Gastrocnemius medialis (tissue), 4 donors: ENCODE data around the gene ITPK1. TPM values are rescaled to one million over a fixed set of nuclear protein-coding genes. Genes with fewer than 3 reads are reported as not detected.

ENCODE experiments used
- ATAC-seq, 2 donors: fragments of 150-250 bp; one replicate each; pipeline ENCODE4 v1.9.1; 2016
- DNase-seq, 2 donors: peaks; one replicate each; pipeline ENCODE4 v3.0.0-alpha.2; 2019
- H3K27ac ChIP-seq, 4 donors: fragments of 200-600 bp; sonication (generic); 1 replicate in 1 of 4; 2 replicates in 3 of 4; pipeline ENCODE4 v1.5.1; 2016 to 2018; ENCODE audit warnings: mild to moderate bottlenecking in 2 of 4, moderate library complexity in 1 of 4
- H3K27me3 ChIP-seq, 3 donors: fragments of 200-600 bp; sonication (generic) in 2 of 3; 1 replicate in 1 of 3; 2 replicates in 2 of 3; pipeline versions ENCODE4 v1.5.1 to v1.6.0; 2016 to 2019; ENCODE audit warnings: mild to moderate bottlenecking in 1 of 3, moderate library complexity in 1 of 3
- H3K36me3 ChIP-seq, 2 donors: fragments of 200-600 bp; sonication (generic) in 1 of 2; one replicate each; pipeline ENCODE4 v1.5.1; 2017 to 2018
- H3K4me1 ChIP-seq, 2 donors: fragments of 200-600 bp; sonication (generic) in 1 of 2; one replicate each; pipeline ENCODE4 v1.5.1; 2016 to 2017; ENCODE audit warnings: mild to moderate bottlenecking in 2 of 2
- H3K4me3 ChIP-seq, 4 donors: fragments of 200-600 bp; sonication (generic) in 3 of 4; 1 replicate in 1 of 4; 2 replicates in 3 of 4; pipeline ENCODE4 v1.5.1; 2016 to 2019; ENCODE audit warnings: mild to moderate bottlenecking in 2 of 4
- H3K9me3 ChIP-seq, 3 donors: fragments of 200-600 bp; sonication (generic) in 2 of 3; 1 replicate in 1 of 3; 2 replicates in 2 of 3; pipeline ENCODE4 v1.5.1; 2016 to 2019
- POLR2A ChIP-seq, 2 donors: fragments of 450-650 bp; IDR thresholded peaks; one replicate each; pipeline ENCODE4 v1.6.1; 2017; ENCODE audit warnings: antibody characterized with exemption in 2 of 2, mild to moderate bottlenecking in 2 of 2, moderate library complexity in 2 of 2
- in situ Hi-C, 4 donors: fragments of 200-750 bp; cut with MboI; loops; one replicate each; pipeline versions ENCODE4 v1.15.0 to v1.8.0; 2017; ENCODE audit warnings: low sequenced_read_pairs in 4 of 4
- intact Hi-C: fragments of 100-400 bp; cut with DNase I; formaldehyde crosslinking; loops from one replicate; pipeline ENCODE4 v1.15.1; 2023; ENCODE audit warnings: low total_unique reads
- total RNA-seq, 4 donors: library from RNA; depleted of rRNA; stranded (reverse); fragments of >200 nt; gene quantifications; one replicate each; pipeline versions ENCODE4 v1.1.0 to v1.2.3, GENCODE V29; 2016
- TF ChIP-seq, protein P1 (sequence below), 5 experiments: fragments of 450-650 bp in 3 of 5; fragments of 200-600 bp in 2 of 5; sonication (generic) in 2 of 5; IDR thresholded peaks in 4 of 5; conservative IDR thresholded peaks in 1 of 5; 1 replicate in 4 of 5; 2 replicates in 1 of 5; pipeline ENCODE4 v1.5.1; 2016 to 2019; ENCODE audit warnings: antibody characterized with exemption in 5 of 5, mild to moderate bottlenecking in 3 of 5, moderate library complexity in 3 of 5

ITPK1 gene
- total RNA-seq, 4 donors from 2014 or later = 49.7 to 80.1 (median 53.6) TPM

DNA sequence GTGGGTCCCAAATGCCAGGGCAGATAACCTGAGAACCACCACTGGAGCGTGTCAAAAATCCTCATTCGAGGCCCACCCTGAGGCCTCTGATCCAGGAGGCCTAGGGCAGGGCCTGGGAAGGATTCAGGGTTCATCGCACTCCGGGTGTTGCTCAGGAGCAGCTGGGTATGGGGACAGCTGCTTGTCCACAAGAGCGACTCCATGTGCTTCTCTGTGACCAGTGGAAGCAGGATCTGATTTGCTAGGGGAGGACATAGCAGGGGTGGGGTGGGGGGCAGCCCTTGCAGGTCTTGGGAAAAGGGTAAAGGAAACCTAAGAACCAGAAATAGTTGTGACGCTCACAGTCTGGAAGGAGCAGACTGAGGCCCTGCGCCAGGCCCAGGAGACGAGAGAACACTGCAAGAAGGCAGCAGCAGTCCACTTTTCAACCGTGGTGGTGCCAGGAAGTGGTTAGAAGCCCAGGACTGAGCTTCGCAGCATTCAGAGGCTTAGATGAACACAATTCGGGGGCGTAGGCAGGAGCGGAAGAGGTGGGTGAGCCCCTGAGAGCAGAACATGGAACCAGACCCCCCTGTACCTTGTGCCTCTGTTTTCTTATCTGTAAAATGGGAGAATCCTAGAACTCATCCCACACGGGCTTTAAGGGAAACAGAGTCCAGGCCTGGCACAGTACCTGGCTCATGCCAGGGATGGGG is 33.7 kb downstream of the ITPK1 start:
- in situ Hi-C loops = no loop called here
- Histone ChIP-seq H3K4me3 (no peak overlapping the region), H3K9me3 (no peaks in the 10 kb centered on the region), H3K27me3 (no peaks in the 10 kb centered on the region), H3K36me3 (no peaks in the 10 kb centered on the region), H3K4me1 (peaks cover 0 to 13% of the 10 kb centered on the region in 2 donors), H3K27ac (no peak overlapping the region)
- TF ChIP-seq, protein P1, sequence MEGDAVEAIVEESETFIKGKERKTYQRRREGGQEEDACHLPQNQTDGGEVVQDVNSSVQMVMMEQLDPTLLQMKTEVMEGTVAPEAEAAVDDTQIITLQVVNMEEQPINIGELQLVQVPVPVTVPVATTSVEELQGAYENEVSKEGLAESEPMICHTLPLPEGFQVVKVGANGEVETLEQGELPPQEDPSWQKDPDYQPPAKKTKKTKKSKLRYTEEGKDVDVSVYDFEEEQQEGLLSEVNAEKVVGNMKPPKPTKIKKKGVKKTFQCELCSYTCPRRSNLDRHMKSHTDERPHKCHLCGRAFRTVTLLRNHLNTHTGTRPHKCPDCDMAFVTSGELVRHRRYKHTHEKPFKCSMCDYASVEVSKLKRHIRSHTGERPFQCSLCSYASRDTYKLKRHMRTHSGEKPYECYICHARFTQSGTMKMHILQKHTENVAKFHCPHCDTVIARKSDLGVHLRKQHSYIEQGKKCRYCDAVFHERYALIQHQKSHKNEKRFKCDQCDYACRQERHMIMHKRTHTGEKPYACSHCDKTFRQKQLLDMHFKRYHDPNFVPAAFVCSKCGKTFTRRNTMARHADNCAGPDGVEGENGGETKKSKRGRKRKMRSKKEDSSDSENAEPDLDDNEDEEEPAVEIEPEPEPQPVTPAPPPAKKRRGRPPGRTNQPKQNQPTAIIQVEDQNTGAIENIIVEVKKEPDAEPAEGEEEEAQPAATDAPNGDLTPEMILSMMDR (IDR thresholded peaks at IDR 0.05 in 4 of 5, conservative IDR thresholded peaks at IDR 0.05 in 1 of 5) = no peak
- TF ChIP-seq POLR2A (IDR thresholded peaks at IDR 0.05) = no peak
- DNase-seq (no peak), ATAC-seq (no peak)
- intact Hi-C loops = no loop called here

DNA sequence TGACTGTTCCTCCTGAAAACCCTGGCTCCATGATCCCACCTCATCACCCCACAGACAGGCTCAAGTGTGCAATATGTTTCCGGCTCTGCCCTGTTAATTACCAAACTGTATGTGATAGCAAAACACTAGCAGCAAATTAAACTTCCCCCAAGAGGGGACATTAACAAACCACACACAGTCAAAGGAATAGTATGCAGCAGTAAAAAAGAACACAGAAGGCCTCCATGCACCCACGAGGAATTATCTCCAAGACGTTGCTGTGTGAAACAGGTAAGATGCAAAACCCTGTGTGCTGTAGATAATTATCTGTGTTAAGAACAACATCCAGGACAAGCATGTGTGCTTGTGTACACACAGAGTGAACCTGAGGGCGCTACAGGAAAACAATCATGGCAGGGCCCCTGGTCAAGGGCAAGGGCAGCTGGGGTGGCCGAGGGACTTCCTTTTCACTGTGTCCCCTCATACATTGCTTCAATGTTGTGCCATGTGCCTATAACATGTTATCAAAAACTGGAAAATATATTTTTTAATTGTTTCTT is 35.8 kb downstream of the ITPK1 start:
- Histone ChIP-seq H3K36me3 (no peaks in the 10 kb centered on the region), H3K9me3 (no peaks in the 10 kb centered on the region), H3K27ac (no peak overlapping the region), H3K4me1 (peaks cover 0 to 7% of the 10 kb centered on the region in 2 donors), H3K27me3 (no peaks in the 10 kb centered on the region), H3K4me3 (no peak overlapping the region)
- TF ChIP-seq POLR2A (IDR thresholded peaks at IDR 0.05) = no peak
- TF ChIP-seq, protein P1 (IDR thresholded peaks at IDR 0.05 in 4 of 5, conservative IDR thresholded peaks at IDR 0.05 in 1 of 5) = no peak
- in situ Hi-C loops (no loop called here), intact Hi-C loops (no loop called here)
- ATAC-seq (no peak), DNase-seq (no peak)

DNA sequence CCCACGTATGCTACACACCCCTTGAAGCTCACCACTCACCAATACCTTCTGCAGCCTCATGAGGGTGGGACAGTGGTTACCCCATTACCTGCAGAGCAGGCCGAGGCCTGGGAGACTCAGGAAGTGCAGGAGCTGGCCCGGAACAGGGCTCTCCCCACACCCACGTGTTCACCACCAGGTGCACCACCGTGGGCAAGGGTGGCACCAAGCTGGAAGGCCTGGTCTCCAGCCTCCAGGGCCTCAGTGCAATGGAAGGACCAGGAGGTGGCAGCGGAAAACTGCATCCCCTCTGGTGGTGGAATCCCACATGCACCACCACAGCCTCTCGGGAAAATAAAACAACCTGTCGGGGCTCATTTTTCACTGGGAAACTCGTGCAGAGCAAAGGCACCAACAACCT is 36.4 kb downstream of the ITPK1 start:
- H3K27me3 ChIP-seq = no peaks in the 10 kb centered on the region
- in situ Hi-C loops = no loop called here
- no peak for ATAC-seq

DNA sequence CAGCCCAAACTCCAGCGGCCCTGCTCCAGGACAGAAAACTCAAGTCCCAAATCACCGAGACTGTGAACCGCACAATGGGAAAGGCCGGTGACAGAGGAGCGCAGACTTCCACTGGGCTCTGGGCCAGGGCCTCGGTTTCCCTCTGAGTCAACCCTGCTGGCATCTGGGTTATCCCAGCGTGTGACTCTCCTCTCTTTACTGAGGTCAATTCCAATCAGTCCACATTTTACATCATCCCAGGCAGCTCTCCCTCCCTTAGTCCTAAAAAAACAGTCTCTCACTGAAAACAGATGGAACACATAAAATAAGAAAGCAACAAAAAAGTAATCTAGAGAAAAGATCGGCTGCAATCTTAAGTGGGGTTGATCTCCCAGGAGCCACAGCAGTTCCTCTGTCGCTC is 36.9 kb downstream of the ITPK1 start:
- TF ChIP-seq, protein P1 (IDR thresholded peaks at IDR 0.05 in 4 of 5, conservative IDR thresholded peaks at IDR 0.05 in 1 of 5) = no peak
- TF ChIP-seq POLR2A (IDR thresholded peaks at IDR 0.05) = no peak
- Histone ChIP-seq H3K4me1 (peaks cover 0 to 14% of the 10 kb centered on the region in 2 donors), H3K27me3 (no peaks in the 10 kb centered on the region), H3K9me3 (no peaks in the 10 kb centered on the region), H3K27ac (no peak overlapping the region), H3K36me3 (no peaks in the 10 kb centered on the region), H3K4me3 (no peak overlapping the region)
- intact Hi-C loops = no loop called here
- no peak for ATAC-seq
- in situ Hi-C loops = no loop called here
- DNase-seq = no peak

More for the DNA sequence above, 36.4 kb downstream of the ITPK1 start:
- Histone ChIP-seq H3K9me3 (no peaks in the 10 kb centered on the region), H3K4me1 (peaks cover 0 to 10% of the 10 kb centered on the region in 2 donors), H3K27ac (no peak overlapping the region), H3K36me3 (no peaks in the 10 kb centered on the region), H3K4me3 (no peak overlapping the region)
- intact Hi-C loops = no loop called here
- DNase-seq = no peak
- TF ChIP-seq, protein P1 (IDR thresholded peaks at IDR 0.05 in 4 of 5, conservative IDR thresholded peaks at IDR 0.05 in 1 of 5) = no peak
- TF ChIP-seq POLR2A (IDR thresholded peaks at IDR 0.05) = no peak
